H1 (cell line): ENCODE measurements around the gene ASB3. TPM values are rescaled to one million over a fixed set of nuclear protein-coding genes. Genes with fewer than 3 reads are reported as not detected.

Experiments used
- BRCA1 ChIP-seq: IDR thresholded peaks from 2 replicates; pipeline ENCODE4 v1.6.1; 2012; ENCODE audit warnings: low read depth, low read length, improper control_type of control experiment
- FOSL1 ChIP-seq: IDR thresholded peaks from 2 replicates; pipeline ENCODE4 v1.6.1; 2011; ENCODE audit warnings: mild to moderate bottlenecking, low read depth, low read length, moderate library complexity; ENCODE audit not compliant: insufficient read depth
- HDAC2 ChIP-seq, 2 experiments: fragments of 300-600 bp in 1 of 2; sonication (generic) in 1 of 2; IDR thresholded peaks; 2 replicates each; pipeline ENCODE4 v1.6.1; 2011 to 2012; ENCODE audit warnings: low read depth in 2 of 2, low read length in 2 of 2, mild to moderate bottlenecking in 2 of 2, moderate library complexity in 2 of 2, borderline replicate concordance in 1 of 2, inconsistent platforms in 1 of 2
- KDM4A ChIP-seq: IDR thresholded peaks from one replicate; pipeline ENCODE4 v1.7.1; 2012; ENCODE audit warnings: low read depth, mild to moderate bottlenecking, moderate library complexity, low read length, inconsistent platforms; ENCODE audit not compliant: severe bottlenecking
- NRF1 ChIP-seq: IDR thresholded peaks from 2 replicates; pipeline ENCODE4 v1.6.1; 2011; ENCODE audit warnings: mild to moderate bottlenecking, low read depth, low read length, improper control_type of control experiment
- RBBP5 ChIP-seq: IDR thresholded peaks from 2 replicates; pipeline ENCODE4 v1.7.1; 2012; ENCODE audit warnings: low read depth, mild to moderate bottlenecking, inconsistent platforms, low read length, moderate library complexity, borderline replicate concordance
- TAF7 ChIP-seq: optimal IDR thresholded peaks from 2 replicates; pipeline ENCODE3; 2011; ENCODE audit warnings: low read depth, mild to moderate bottlenecking, inconsistent platforms, low read length, moderate library complexity, borderline replicate concordance
- YY1 ChIP-seq: IDR thresholded peaks from 2 replicates; pipeline ENCODE4 v1.6.1; 2011; ENCODE audit warnings: low read depth, mild to moderate bottlenecking, low read length
- ZNF274 ChIP-seq: IDR thresholded peaks from 2 replicates; pipeline ENCODE4 v1.7.0; 2012; ENCODE audit warnings: low read length, borderline replicate concordance; ENCODE audit errors: extremely low read depth
- polyA plus RNA-seq, 7 experiments: library from polyadenylated mRNA; depleted of rRNA in 3 of 7; stranded (reverse) in 5 of 7; unstranded in 2 of 7; fragments of >200 nt in 5 of 7; fragments of 200-250 nt in 2 of 7; gene quantifications; 1 replicate in 5 of 7; 2 replicates in 1 of 7; 4 replicates in 1 of 7; pipeline versions ENCODE4 v1.2.1 to v1.2.3, GENCODE V29; 2011 to 2013; ENCODE audit warnings: missing spikeins in 2 of 7, mixed read lengths in 2 of 7
- total RNA-seq: library from RNA; stranded (reverse); fragmentation: NEBNext Ultra II Directional; extraction: Animal tissue kit (Norgen Biotek cat#: 25700); gene quantifications from 2 replicates; pipeline ENCODE4 v1.2.1, GENCODE V29; 2021

ASB3 gene
- total and polyA plus RNA-seq, 2 of the 8 experiments (the other 6 are each of a cell fraction or from before 2014, with no cell fraction given) = 22.6 to 25.4 TPM

DNA sequence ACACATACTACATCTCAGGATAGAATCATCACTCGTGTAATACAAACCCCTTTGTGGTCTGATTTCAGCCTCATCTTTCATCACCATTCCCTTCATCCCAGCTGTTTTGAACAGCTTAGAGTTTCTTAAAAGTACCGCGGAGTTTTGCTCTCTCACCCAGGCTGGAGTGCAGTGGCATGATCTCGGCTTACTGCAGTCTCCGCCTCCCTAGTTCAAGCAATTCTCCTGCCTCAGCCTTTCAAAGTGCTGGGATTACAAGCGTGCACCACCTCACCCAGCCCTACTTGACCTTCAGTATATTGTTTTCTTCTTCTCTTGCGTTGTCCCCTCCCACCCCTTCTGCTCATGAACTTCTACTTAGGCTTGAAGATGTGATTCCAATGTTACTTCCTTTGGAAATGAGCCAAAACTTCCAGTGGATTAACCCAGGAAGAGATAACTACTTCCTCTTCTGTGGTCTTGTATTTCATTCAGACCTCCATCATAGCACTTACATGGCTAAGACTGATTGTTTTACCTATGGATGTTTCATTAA lies 15.9 kb upstream of the ASB3 start (continued):
- TF ChIP-seq FOSL1 (no peak), NRF1 (no peak), TAF7 (no peak), BRCA1 (no peak), YY1 (no peak), ZNF274 (no peak), KDM4A (no peak), RBBP5 (no peak), HDAC2 (IDR thresholded peaks at IDR 0.05; ENCODE audit: borderline replicate concordance in 1 of 2, low read depth in 2 of 2, low read length in 2 of 2) (no peak)
- TF ChIP-seq, all 59 proteins: peak for 0
